Measurements from ENCODE around the gene CHMP6. TPM values are rescaled to one million over a fixed set of nuclear protein-coding genes. Genes with fewer than 3 reads are reported as not detected.

Gene CHMP6
- total and polyA plus RNA-seq, 9 of the 15 experiments (the other 6 are each of a cell fraction or from before 2014, with no cell fraction given) = 0.25 to 30.4 (median 13.4) TPM

DNA sequence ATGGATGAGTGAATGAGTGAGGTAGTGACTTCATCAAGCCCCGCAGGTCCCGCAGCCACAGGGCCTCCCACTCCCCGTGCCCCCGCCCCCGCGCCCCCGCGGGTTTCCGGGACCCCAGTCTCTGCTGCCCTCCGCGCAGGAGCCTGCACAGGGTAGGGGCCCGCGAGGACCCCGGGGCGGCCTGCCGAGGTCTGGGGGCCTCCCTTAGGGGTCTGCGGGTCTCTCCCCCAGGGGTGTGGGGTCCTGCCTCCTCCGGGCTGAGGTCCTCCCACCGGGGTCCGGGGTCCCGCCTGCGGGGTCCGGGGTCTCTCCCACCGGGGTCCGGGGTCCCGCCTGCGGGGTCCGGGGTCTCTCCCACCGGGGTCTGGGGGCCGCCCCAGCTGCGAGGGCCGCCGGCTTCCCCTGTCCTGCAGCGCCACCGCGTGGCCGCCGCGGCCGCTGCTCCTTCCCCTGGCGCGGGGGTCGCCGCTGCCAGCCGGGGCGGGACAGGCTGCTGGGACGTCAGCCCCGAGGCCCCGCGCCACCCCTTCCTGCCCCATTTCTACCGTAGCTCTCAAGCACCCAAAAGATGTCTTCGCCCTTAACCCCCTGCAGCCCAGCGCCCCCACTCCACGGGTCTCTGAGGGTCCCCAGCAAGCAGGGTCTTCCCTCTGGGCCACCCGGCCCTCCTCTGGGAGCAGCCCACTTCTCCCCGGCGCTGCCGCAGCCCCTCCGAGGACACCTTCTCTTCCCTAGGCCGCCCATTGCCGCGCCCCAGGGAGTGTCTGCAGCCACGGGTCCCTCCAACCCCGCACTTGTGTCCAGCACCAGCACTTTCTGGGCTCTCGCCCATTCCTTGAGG, 10.4 kb upstream of the CHMP6 start (continued):
- TF ChIP-seq, protein P1, sequence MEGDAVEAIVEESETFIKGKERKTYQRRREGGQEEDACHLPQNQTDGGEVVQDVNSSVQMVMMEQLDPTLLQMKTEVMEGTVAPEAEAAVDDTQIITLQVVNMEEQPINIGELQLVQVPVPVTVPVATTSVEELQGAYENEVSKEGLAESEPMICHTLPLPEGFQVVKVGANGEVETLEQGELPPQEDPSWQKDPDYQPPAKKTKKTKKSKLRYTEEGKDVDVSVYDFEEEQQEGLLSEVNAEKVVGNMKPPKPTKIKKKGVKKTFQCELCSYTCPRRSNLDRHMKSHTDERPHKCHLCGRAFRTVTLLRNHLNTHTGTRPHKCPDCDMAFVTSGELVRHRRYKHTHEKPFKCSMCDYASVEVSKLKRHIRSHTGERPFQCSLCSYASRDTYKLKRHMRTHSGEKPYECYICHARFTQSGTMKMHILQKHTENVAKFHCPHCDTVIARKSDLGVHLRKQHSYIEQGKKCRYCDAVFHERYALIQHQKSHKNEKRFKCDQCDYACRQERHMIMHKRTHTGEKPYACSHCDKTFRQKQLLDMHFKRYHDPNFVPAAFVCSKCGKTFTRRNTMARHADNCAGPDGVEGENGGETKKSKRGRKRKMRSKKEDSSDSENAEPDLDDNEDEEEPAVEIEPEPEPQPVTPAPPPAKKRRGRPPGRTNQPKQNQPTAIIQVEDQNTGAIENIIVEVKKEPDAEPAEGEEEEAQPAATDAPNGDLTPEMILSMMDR (IDR thresholded peaks at IDR 0.05 in 2 of 3, conservative IDR thresholded peaks at IDR 0.05 in 1 of 3; ENCODE audit: insufficient read depth in 2 of 3, low read depth in 1 of 3, low read length in 3 of 3) = peak; percentile 59 to 77 (median 61)
- TF ChIP-seq TAF1 (IDR thresholded peaks at IDR 0.05; ENCODE audit: control insufficient read depth, extremely low read depth, insufficient read depth, low read length, severe bottlenecking) (no peak), SETDB1 (IDR thresholded peaks at IDR 0.05; ENCODE audit: low read length) (no peak), ZNF24 (IDR thresholded peaks at IDR 0.05) (peak; percentile 76), ASH1L (IDR thresholded peaks at IDR 0.05; ENCODE audit: borderline replicate concordance, low read depth, partially characterized antibody) (no peak), CHCHD3 (CRISPR knock-in tag; IDR thresholded peaks at IDR 0.05) (no peak), TFAM (CRISPR knock-in tag; conservative IDR thresholded peaks at IDR 0.05) (no peak), HMG20A (CRISPR knock-in tag; conservative IDR thresholded peaks at IDR 0.05) (no peak), HLTF (IDR thresholded peaks at IDR 0.05) (no peak), SOX6 (IDR thresholded peaks at IDR 0.05) (no peak), SIN3B (IDR thresholded peaks at IDR 0.05; ENCODE audit: low read depth) (no peak), MED1 (CRISPR knock-in tag; IDR thresholded peaks at IDR 0.05; ENCODE audit: borderline replicate concordance) (no peak), ZNF23 (CRISPR knock-in tag; IDR thresholded peaks at IDR 0.05) (no peak), POLR2AphosphoS5 (IDR thresholded peaks at IDR 0.05; ENCODE audit: control insufficient read depth, insufficient read depth, low read depth, low read length) (no peak), CTBP1 (IDR thresholded peaks at IDR 0.05; ENCODE audit: borderline replicate concordance) (no peak), YBX1 (IDR thresholded peaks at IDR 0.05) (no peak), RBM39 (optimal IDR thresholded peaks at IDR 0.05; ENCODE audit: low read depth, low read length) (no peak)
- TF ChIP-seq, protein P2, sequence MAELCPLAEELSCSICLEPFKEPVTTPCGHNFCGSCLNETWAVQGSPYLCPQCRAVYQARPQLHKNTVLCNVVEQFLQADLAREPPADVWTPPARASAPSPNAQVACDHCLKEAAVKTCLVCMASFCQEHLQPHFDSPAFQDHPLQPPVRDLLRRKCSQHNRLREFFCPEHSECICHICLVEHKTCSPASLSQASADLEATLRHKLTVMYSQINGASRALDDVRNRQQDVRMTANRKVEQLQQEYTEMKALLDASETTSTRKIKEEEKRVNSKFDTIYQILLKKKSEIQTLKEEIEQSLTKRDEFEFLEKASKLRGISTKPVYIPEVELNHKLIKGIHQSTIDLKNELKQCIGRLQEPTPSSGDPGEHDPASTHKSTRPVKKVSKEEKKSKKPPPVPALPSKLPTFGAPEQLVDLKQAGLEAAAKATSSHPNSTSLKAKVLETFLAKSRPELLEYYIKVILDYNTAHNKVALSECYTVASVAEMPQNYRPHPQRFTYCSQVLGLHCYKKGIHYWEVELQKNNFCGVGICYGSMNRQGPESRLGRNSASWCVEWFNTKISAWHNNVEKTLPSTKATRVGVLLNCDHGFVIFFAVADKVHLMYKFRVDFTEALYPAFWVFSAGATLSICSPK (IDR thresholded peaks at IDR 0.05; ENCODE audit: borderline replicate concordance) = no peak
- TF ChIP-seq, protein P3, sequence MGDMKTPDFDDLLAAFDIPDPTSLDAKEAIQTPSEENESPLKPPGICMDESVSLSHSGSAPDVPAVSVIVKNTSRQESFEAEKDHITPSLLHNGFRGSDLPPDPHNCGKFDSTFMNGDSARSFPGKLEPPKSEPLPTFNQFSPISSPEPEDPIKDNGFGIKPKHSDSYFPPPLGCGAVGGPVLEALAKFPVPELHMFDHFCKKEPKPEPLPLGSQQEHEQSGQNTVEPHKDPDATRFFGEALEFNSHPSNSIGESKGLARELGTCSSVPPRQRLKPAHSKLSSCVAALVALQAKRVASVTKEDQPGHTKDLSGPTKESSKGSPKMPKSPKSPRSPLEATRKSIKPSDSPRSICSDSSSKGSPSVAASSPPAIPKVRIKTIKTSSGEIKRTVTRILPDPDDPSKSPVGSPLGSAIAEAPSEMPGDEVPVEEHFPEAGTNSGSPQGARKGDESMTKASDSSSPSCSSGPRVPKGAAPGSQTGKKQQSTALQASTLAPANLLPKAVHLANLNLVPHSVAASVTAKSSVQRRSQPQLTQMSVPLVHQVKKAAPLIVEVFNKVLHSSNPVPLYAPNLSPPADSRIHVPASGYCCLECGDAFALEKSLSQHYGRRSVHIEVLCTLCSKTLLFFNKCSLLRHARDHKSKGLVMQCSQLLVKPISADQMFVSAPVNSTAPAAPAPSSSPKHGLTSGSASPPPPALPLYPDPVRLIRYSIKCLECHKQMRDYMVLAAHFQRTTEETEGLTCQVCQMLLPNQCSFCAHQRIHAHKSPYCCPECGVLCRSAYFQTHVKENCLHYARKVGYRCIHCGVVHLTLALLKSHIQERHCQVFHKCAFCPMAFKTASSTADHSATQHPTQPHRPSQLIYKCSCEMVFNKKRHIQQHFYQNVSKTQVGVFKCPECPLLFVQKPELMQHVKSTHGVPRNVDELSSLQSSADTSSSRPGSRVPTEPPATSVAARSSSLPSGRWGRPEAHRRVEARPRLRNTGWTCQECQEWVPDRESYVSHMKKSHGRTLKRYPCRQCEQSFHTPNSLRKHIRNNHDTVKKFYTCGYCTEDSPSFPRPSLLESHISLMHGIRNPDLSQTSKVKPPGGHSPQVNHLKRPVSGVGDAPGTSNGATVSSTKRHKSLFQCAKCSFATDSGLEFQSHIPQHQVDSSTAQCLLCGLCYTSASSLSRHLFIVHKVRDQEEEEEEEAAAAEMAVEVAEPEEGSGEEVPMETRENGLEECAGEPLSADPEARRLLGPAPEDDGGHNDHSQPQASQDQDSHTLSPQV (IDR thresholded peaks at IDR 0.05) = no peak
